K562 (cell line): Measurements from ENCODE around the gene DARS2. TPM values are rescaled to one million over a fixed set of nuclear protein-coding genes. Genes with fewer than 3 reads are reported as not detected.

Source experiments
- ATAC-seq: fragments of 200-7000 bp; cut with Tn5 transposase; 3 replicates; pipeline ENCODE4 v1.9.1; 2020; ENCODE audit warnings: moderate library complexity
- BruUV-seq: library from RNA; stranded (reverse); fragments of 400-500 nt; replicated peaks from 2 replicates; lab custom pipeline; 2021; lab: Mats Ljungman, UMichigan
- CTCF ChIA-PET: fragments of 300-600 bp; formaldehyde crosslinking; extraction: SDS; loops from one replicate; lab custom pipeline; 2021; ENCODE audit warnings: low intra/inter-chr PET ratio; lab: Yijun Ruan, JAX
- POLR2A ChIA-PET: fragments of 300-600, 350-650 bp; sonication (Branson Sonifier 250); formaldehyde crosslinking; extraction: SDS; loops from one replicate; lab custom pipeline; 2021; ENCODE audit warnings: antibody characterized with exemption, inconsistent platforms; lab: Yijun Ruan, JAX
- DNase-seq, 4 experiments: peaks; one replicate each; pipeline versions ENCODE4 v3.0.0 to v3.0.0-alpha.2; 2011 to 2018; ENCODE audit warnings: low spot score in 3 of 4, mixed read lengths in 3 of 4; ENCODE audit errors: extremely low read depth in 1 of 4
- FAIRE-seq: peaks from 2 replicates; lab custom pipeline; 2011; peaks lifted over from hg19 to GRCh38; lab: Jason Lieb, UNC
- H2AFZ ChIP-seq: 2 replicates; pipeline ENCODE4 v1.6.0; 2011; ENCODE audit warnings: low read depth, low read length, control low read depth, inconsistent platforms
- H3K27ac ChIP-seq: fragments of 200-600 bp; 3 replicates; pipeline ENCODE4 v1.8.0; 2011; ENCODE audit warnings: low read depth, mild to moderate bottlenecking, control low read depth, inconsistent platforms, low read length, moderate library complexity, mixed read lengths; ENCODE audit errors: extremely low read depth
- H3K27me3 ChIP-seq, 2 experiments: fragments of 300-600 bp in 1 of 2; 2 replicates in 1 of 2; 3 replicates in 1 of 2; pipeline versions ENCODE4 v1.6.0 to v1.8.0; 2011; ENCODE audit warnings: inconsistent platforms in 2 of 2, low read length in 2 of 2, mild to moderate bottlenecking in 1 of 2, mixed read lengths in 1 of 2, moderate library complexity in 1 of 2; ENCODE audit not compliant: control insufficient read depth in 2 of 2, insufficient read depth in 2 of 2
- H3K36me3 ChIP-seq: fragments of 300-600 bp; 3 replicates; pipeline ENCODE4 v1.8.0; 2011; ENCODE audit warnings: mild to moderate bottlenecking, low read length, inconsistent platforms; ENCODE audit not compliant: control insufficient read depth, insufficient read depth
- H3K4me1 ChIP-seq, 2 experiments: fragments of 200-600 bp in 1 of 2; replicated peaks in 1 of 2; 2 replicates in 1 of 2; 3 replicates in 1 of 2; pipeline versions ENCODE4 v1.5.1 to v1.8.0; 2011; ENCODE audit warnings: inconsistent platforms in 2 of 2, low read length in 2 of 2, mild to moderate bottlenecking in 1 of 2, mixed read lengths in 1 of 2, moderate library complexity in 1 of 2; ENCODE audit not compliant: control insufficient read depth in 2 of 2, insufficient read depth in 2 of 2
- H3K4me2 ChIP-seq: 2 replicates; pipeline ENCODE4 v1.6.1; 2011; ENCODE audit warnings: low read length, control low read depth, inconsistent platforms, mixed read lengths; ENCODE audit not compliant: insufficient read depth
- H3K4me3 ChIP-seq: fragments of 200-600 bp; sonication (generic), shearing (Covaris generic); 2 replicates; pipeline ENCODE4 v1.5.1; 2016; ENCODE audit warnings: control low read depth, inconsistent platforms
- H3K79me2 ChIP-seq: fragments of 200-600 bp; 3 replicates; pipeline ENCODE4 v1.8.0; 2011; ENCODE audit warnings: low read length, inconsistent platforms; ENCODE audit not compliant: control insufficient read depth, insufficient read depth
- H3K9ac ChIP-seq, 2 experiments: 2 replicates each; pipeline versions ENCODE4 v1.6.0 to v1.6.1; 2011; ENCODE audit warnings: low read depth in 2 of 2, low read length in 2 of 2, control low read depth in 1 of 2, inconsistent platforms in 1 of 2, mild to moderate bottlenecking in 1 of 2, mixed read lengths in 1 of 2; ENCODE audit not compliant: insufficient read depth in 1 of 2
- H3K9me1 ChIP-seq: one replicate; pipeline ENCODE4 v1.6.0; 2011; ENCODE audit warnings: inconsistent platforms, mild to moderate bottlenecking, low read length, moderate library complexity; ENCODE audit not compliant: control insufficient read depth, insufficient read depth
- H3K9me3 ChIP-seq: replicated peaks from 2 replicates; pipeline ENCODE4 v1.5.1; 2011; ENCODE audit warnings: low read depth, low read length, inconsistent platforms; ENCODE audit not compliant: control insufficient read depth, insufficient read depth
- H4K20me1 ChIP-seq: replicated peaks from 2 replicates; pipeline ENCODE4 v1.6.1; 2011; ENCODE audit warnings: low read length, inconsistent platforms, mixed read lengths; ENCODE audit not compliant: control insufficient read depth, insufficient read depth
- ARNT ChIP-seq, 2 experiments: fragments of 450-650 bp; IDR thresholded peaks; 2 replicates each; pipeline ENCODE4 v1.6.1; 2016; ENCODE audit warnings: mild to moderate bottlenecking in 1 of 2
- KAT8 ChIP-seq: fragments of 450-650 bp; IDR thresholded peaks from 2 replicates; pipeline ENCODE4 v1.6.1; 2016; ENCODE audit warnings: low read depth, mild to moderate bottlenecking
- PHTF2 ChIP-seq: fragments of 250-450 bp; sonication (Bioruptor Pico); IDR thresholded peaks from 2 replicates; pipeline ENCODE4 v1.5.0; 2021; ENCODE audit warnings: mild to moderate bottlenecking
- SFPQ ChIP-seq: fragments of 200-400 bp; formaldehyde crosslinking; IDR thresholded peaks from 2 replicates; pipeline ENCODE4 v1.6.1; 2017; ENCODE audit warnings: mild to moderate bottlenecking, low read depth, low read length, moderate library complexity
- ZNF57 ChIP-seq: fragments of 450-650 bp; formaldehyde crosslinking; IDR thresholded peaks from 2 replicates; pipeline ENCODE4 v1.4.0; 2020; ENCODE audit warnings: mild to moderate bottlenecking, moderate library complexity
- ZNF75A ChIP-seq: fragments of 450-650 bp; formaldehyde crosslinking; IDR thresholded peaks from 2 replicates; pipeline ENCODE4 v1.4.0; 2020; ENCODE audit warnings: mild to moderate bottlenecking
- WGBS: fragments of 100-300 bp; shearing (Covaris generic); methylation state at CpG from one replicate; pipeline ENCODE4 v1.1.6; 2016; ENCODE audit warnings: low coverage, mixed read lengths; ENCODE audit not compliant: insufficient coverage; ENCODE audit errors: missing lambda C conversion rate; 5-methylcytosine and 5-hydroxymethylcytosine counted together
- in situ Hi-C: fragments of 300-500 bp; cut with MboI; formaldehyde crosslinking; loops from 4 replicates; pipeline ENCODE4 v1.15.0; 2018; ENCODE audit warnings: inconsistent platforms, mixed read lengths
- intact Hi-C: fragments of 100-400 bp; cut with micrococcal nuclease; formaldehyde crosslinking; loops from 2 replicates; pipeline ENCODE4 v1.14.2; 2022
- polyA plus RNA-seq, 8 experiments: library from polyadenylated mRNA; depleted of rRNA in 4 of 8; stranded (reverse) in 5 of 8; unstranded in 3 of 8; fragments of >200 nt; fragmentation: Nextera tagmentation in 2 of 8; fragmentation: Illumina TruSeq in 1 of 8; extraction: Ambion mirVana in 2 of 8; extraction: Trizol in 1 of 8; gene quantifications; 2 replicates each; pipeline versions ENCODE4 v1.2.1 to v1.2.3, GENCODE V29; 2011 to 2014; ENCODE audit warnings: inconsistent platforms in 1 of 8, missing spikeins in 1 of 8
- total RNA-seq, 7 experiments: library from RNA; depleted of rRNA in 6 of 7; stranded (reverse); fragments of >200 nt in 6 of 7; fragmentation: Illumina TruSeq in 2 of 7; extraction: Trizol in 2 of 7; gene quantifications; 2 replicates each; pipeline versions ENCODE4 v1.2.1 to v1.2.3, GENCODE V29; 2011 to 2021; ENCODE audit warnings: low replicate concordance in 1 of 7

The DARS2 gene
- total and polyA plus RNA-seq, 9 of the 15 experiments (the other 6 are each of a cell fraction or from before 2014, with no cell fraction given): 36.4 to 96.7 (median 68.6) TPM

DNA sequence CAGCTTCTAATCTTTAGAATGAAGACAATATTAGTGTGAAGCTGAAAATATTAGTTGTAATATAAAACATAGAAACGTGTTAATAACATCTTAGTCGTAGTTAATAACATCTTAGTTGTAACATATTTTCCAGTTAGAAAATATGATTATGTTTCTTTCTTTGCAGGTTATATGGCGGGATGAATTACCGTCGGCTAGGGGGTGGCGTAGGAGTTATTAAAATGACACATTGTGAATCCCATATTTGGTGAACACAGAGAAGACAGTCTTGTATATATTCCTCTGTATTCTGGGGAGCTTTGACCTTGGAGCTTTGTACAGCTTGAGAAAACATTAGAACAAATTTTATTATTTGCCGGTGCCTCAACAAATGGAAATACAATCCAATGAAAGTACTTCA is 39.5 kb upstream of the DARS2 start:
- no peak for TF ChIP-seq SFPQ
- no peak for TF ChIP-seq PHTF2 (CRISPR knock-in tag)
- TF ChIP-seq KAT8: no peak
- no peak for TF ChIP-seq ZNF75A (CRISPR knock-in tag)
- TF ChIP-seq ARNT (IDR thresholded peaks at IDR 0.05): no peak
- no peak for TF ChIP-seq ZNF57 (CRISPR knock-in tag)
- TF ChIP-seq, all 486 proteins: peak for 0
- H3K4me1 ChIP-seq: no peaks in the 10 kb centered on the region
- no peak overlapping the region for H3K27ac ChIP-seq
- no peak overlapping the region for H2AFZ ChIP-seq
- no peak overlapping the region for H3K9ac ChIP-seq
- intact Hi-C loops (loop anchor here (5.0 kb wide), 1 partner anchor 363 kb away; no protein-coding TSS in a partner anchor), in situ Hi-C loops (no loop called here)
- ChIA-PET CTCF (no interaction called here), POLR2A (interaction anchor here (0.6 to 2.1 kb wide), 3 partner anchors 10 to 1194 kb away, joined by 3 to 6 read pairs (median 3); no protein-coding TSS in a partner anchor)
- no peak for FAIRE-seq
- H3K4me3 ChIP-seq: no peak overlapping the region
- whole genome bisulfite sequencing: 90% methylated on average over 7 of the region's 7 CpGs
- H4K20me1 ChIP-seq: no peaks in the 10 kb centered on the region
- H3K9me3 ChIP-seq: no peaks in the 10 kb centered on the region
- no TSS peak for BruUV-seq
- no peak for ATAC-seq
- H3K79me2 ChIP-seq: no peaks in the 10 kb centered on the region
- H3K36me3 ChIP-seq: peaks cover 70% of the 10 kb centered on the region
- H3K9me1 ChIP-seq: no peaks in the 10 kb centered on the region
- DNase-seq: no peak
- no peak overlapping the region for H3K4me2 ChIP-seq
- H3K27me3 ChIP-seq: no peaks in the 10 kb centered on the region
